NB4 (cell line): ENCODE measurements around the gene ACE.

Experiments
- CTCF ChIP-seq: IDR thresholded peaks from one replicate; pipeline ENCODE4 v1.5.1; 2012; ENCODE audit warnings: low read depth, low read length
- MAX ChIP-seq: IDR thresholded peaks from 2 replicates; pipeline ENCODE4 v1.6.1; 2011; ENCODE audit warnings: low read depth, low read length
- POLR2A ChIP-seq: IDR thresholded peaks from 2 replicates; pipeline ENCODE4 v1.6.1; 2011; ENCODE audit warnings: mild to moderate bottlenecking; ENCODE audit not compliant: insufficient read length; ENCODE audit errors: extremely low read depth

- TF ChIP-seq CTCF (no peak), POLR2A (no peak), MAX (no peak)
Measured at GRCh38 chr17:63442549-63443035, 34.3 kb upstream of the ACE start.
